Epithelial cell of prostate (primary cell): ENCODE data around the gene STK35.

Source experiments
- DNase-seq: peaks from one replicate; pipeline ENCODE4 v3.0.0-alpha.2; 2011; ENCODE audit warnings: low read depth, low spot score
- H3K27ac ChIP-seq: fragments of 450-650 bp; 2 replicates; pipeline ENCODE4 v1.5.1; 2017; ENCODE audit warnings: mild to moderate bottlenecking

The STK35 gene

GRCh38 chr20:2131366-2131765 lies 29.7 kb downstream of the STK35 start:
- H3K27ac ChIP-seq, result peak overlapping the region; percentile 62
- no peak for DNase-seq

- peak; percentile 66 for DNase-seq
- peak overlapping the region; percentile 62 for H3K27ac ChIP-seq
Observed at GRCh38 chr20:2132461-2132901, 30.9 kb downstream of the STK35 start.

GRCh38 chr20:2133318-2134183 lies 31.9 kb downstream of the STK35 start:
- no peak for DNase-seq
- peak overlapping the region; percentile 62 for H3K27ac ChIP-seq

- DNase-seq, result no peak
Observed at GRCh38 chr20:2135013-2135412, 33.4 kb downstream of the STK35 start.

GRCh38 chr20:2136275-2136674 lies 34.6 kb downstream of the STK35 start:
- no peak overlapping the region for H3K27ac ChIP-seq
- DNase-seq, result no peak

More at GRCh38 chr20:2135013-2135412, 33.4 kb downstream of the STK35 start:
- H3K27ac ChIP-seq, result no peak overlapping the region

- no peak overlapping the region for H3K27ac ChIP-seq
- no peak for DNase-seq
Observed at GRCh38 chr20:2137552-2138201, 36.0 kb downstream of the STK35 start.

- no peak overlapping the region for H3K27ac ChIP-seq
- DNase-seq, result no peak
Observed at GRCh38 chr20:2138396-2138795, 36.8 kb downstream of the STK35 start.

- no peak for DNase-seq
- H3K27ac ChIP-seq, result no peak overlapping the region
Observed at GRCh38 chr20:2139250-2139649, 37.6 kb downstream of the STK35 start.

- no peak overlapping the region for H3K27ac ChIP-seq
- DNase-seq, result no peak
Observed at GRCh38 chr20:2139736-2140135, 38.1 kb downstream of the STK35 start.

GRCh38 chr20:2140561-2140960 lies 38.9 kb downstream of the STK35 start:
- no peak overlapping the region for H3K27ac ChIP-seq

GRCh38 chr20:2141600-2142575 lies 40.3 kb downstream of the STK35 start:
- no peak for DNase-seq
- no peak overlapping the region for H3K27ac ChIP-seq

More at GRCh38 chr20:2140561-2140960, 38.9 kb downstream of the STK35 start:
- DNase-seq, result no peak

GRCh38 chr20:2142649-2143048 lies 41.0 kb downstream of the STK35 start:
- no peak overlapping the region for H3K27ac ChIP-seq
- no peak for DNase-seq

GRCh38 chr20:2143594-2143993 lies 42.0 kb downstream of the STK35 start:
- DNase-seq, result no peak
- H3K27ac ChIP-seq, result no peak overlapping the region

- no peak for DNase-seq
- H3K27ac ChIP-seq, result no peak overlapping the region
Observed at GRCh38 chr20:2144850-2145249, 43.2 kb downstream of the STK35 start.

- H3K27ac ChIP-seq, result no peak overlapping the region
Observed at GRCh38 chr20:2145376-2145775, 43.7 kb downstream of the STK35 start.

GRCh38 chr20:2146080-2146867 lies 44.6 kb downstream of the STK35 start:
- DNase-seq, result no peak

More at GRCh38 chr20:2145376-2145775, 43.7 kb downstream of the STK35 start:
- no peak for DNase-seq

GRCh38 chr20:2149507-2149906 lies 47.9 kb downstream of the STK35 start:
- H3K27ac ChIP-seq, result no peak overlapping the region
- DNase-seq, result no peak

More at GRCh38 chr20:2146080-2146867, 44.6 kb downstream of the STK35 start:
- H3K27ac ChIP-seq, result no peak overlapping the region

GRCh38 chr20:2150660-2151059 lies 49.0 kb downstream of the STK35 start:
- no peak for DNase-seq
- no peak overlapping the region for H3K27ac ChIP-seq

GRCh38 chr20:2151858-2152281 lies 50.2 kb downstream of the STK35 start:
- DNase-seq, result no peak
- peak overlapping the region; percentile 17 for H3K27ac ChIP-seq
